DOHH2 (cell line): Measurements from ENCODE around the gene SCT.

Source experiments
- H3F3A ChIP-seq: fragments of 200-600 bp; sonication (generic), shearing (Covaris generic); 2 replicates; pipeline ENCODE4 v1.6.0; 2016; ENCODE audit warnings: antibody characterized with exemption, mild to moderate bottlenecking; ENCODE audit not compliant: control insufficient read depth, insufficient read depth
- H3K27ac ChIP-seq: fragments of 200-600 bp; sonication (generic); 2 replicates; pipeline ENCODE4 v1.5.1; 2014; ENCODE audit warnings: low read depth, mild to moderate bottlenecking, low read length, moderate library complexity
- H3K27me3 ChIP-seq: fragments of 200-600 bp; sonication (generic); 2 replicates; pipeline ENCODE4 v1.6.1; 2014; ENCODE audit warnings: mild to moderate bottlenecking, low read length, mixed read lengths; ENCODE audit not compliant: control insufficient read depth
- H3K36me3 ChIP-seq: fragments of 200-600 bp; sonication (generic); 2 replicates; pipeline ENCODE4 v1.6.1; 2014; ENCODE audit warnings: mild to moderate bottlenecking, low read length, moderate library complexity, mixed read lengths; ENCODE audit not compliant: control insufficient read depth
- H3K4me1 ChIP-seq: fragments of 200-600 bp; sonication (generic); 2 replicates; pipeline ENCODE4 v1.6.1; 2014; ENCODE audit warnings: mild to moderate bottlenecking, low read length, mixed read lengths; ENCODE audit not compliant: control insufficient read depth
- H3K4me2 ChIP-seq: fragments of 200-600 bp; sonication (generic); 2 replicates; pipeline ENCODE4 v1.6.0; 2014; ENCODE audit warnings: mild to moderate bottlenecking, low read length, moderate library complexity
- H3K4me3 ChIP-seq: fragments of 200-600 bp; sonication (generic); 2 replicates; pipeline ENCODE4 v1.5.1; 2014; ENCODE audit warnings: mild to moderate bottlenecking, low read length, mixed read lengths
- H3K79me2 ChIP-seq: fragments of 200-600 bp; sonication (generic); 2 replicates; pipeline ENCODE4 v1.6.1; 2014; ENCODE audit warnings: mild to moderate bottlenecking, low read length, mixed read lengths; ENCODE audit not compliant: control insufficient read depth
- H3K9me2 ChIP-seq: fragments of 200-600 bp; sonication (generic); replicated peaks from 2 replicates; pipeline ENCODE4 v1.6.1; 2014; ENCODE audit warnings: mild to moderate bottlenecking, low read length, mixed read lengths; ENCODE audit not compliant: control insufficient read depth
- H3K9me3 ChIP-seq: fragments of 200-600 bp; sonication (generic); 2 replicates; pipeline ENCODE4 v1.6.1; 2014; ENCODE audit warnings: antibody characterized with exemption, low read length, mixed read lengths; ENCODE audit not compliant: control insufficient read depth, insufficient read depth
- H4K20me1 ChIP-seq: fragments of 200-600 bp; sonication (generic); 2 replicates; pipeline ENCODE4 v1.6.0; 2014; ENCODE audit warnings: low read depth, mild to moderate bottlenecking, antibody characterized with exemption, low read length, moderate library complexity; ENCODE audit not compliant: control insufficient read depth, insufficient read depth
- EZH2phosphoT487 ChIP-seq: fragments of 200-600 bp; sonication (generic); IDR thresholded peaks from 2 replicates; pipeline ENCODE4 v1.6.1; 2017; ENCODE audit warnings: borderline replicate concordance, mild to moderate bottlenecking, antibody characterized with exemption, low read length, moderate library complexity, mixed read lengths
- TF ChIP-seq, protein P1 (sequence below): fragments of 200-600 bp; sonication (generic); IDR thresholded peaks from one replicate; pipeline ENCODE4 v1.5.1; 2014; ENCODE audit warnings: antibody characterized with exemption, mild to moderate bottlenecking, low read depth, low read length; ENCODE audit not compliant: poor library complexity, severe bottlenecking

Gene SCT

DNA sequence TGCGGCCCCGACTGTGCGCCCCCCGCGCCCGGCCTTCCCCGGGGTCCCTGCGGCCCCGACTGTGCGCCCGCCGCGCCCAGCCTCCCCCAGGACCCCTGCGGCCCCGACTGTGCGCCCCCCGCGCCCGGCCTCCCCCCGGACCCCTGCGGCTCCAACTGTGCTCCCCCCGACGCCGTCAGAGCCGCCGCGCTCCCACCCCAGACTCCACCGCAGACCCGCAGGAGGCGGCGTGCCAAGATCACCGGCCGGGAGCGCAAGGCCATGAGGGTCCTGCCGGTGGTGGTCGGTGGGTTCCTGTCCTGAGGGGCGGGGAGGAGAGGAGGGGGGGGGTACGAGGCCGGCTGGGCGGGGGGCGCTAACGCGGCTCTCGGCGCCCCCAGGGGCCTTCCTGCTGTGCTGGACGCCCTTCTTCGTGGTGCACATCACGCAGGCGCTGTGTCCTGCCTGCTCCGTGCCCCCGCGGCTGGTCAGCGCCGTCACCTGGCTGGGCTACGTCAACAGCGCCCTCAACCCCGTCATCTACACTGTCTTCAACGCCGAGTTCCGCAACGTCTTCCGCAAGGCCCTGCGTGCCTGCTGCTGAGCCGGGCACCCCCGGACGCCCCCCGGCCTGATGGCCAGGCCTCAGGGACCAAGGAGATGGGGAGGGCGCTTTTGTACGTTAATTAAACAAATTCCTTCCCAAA is 13.2 kb upstream of the SCT start:
- no peak overlapping the region for H3K27ac ChIP-seq
- H3K79me2 ChIP-seq = no peaks in the 10 kb centered on the region
- no peaks in the 10 kb centered on the region for H4K20me1 ChIP-seq
- no peak overlapping the region for H3K4me3 ChIP-seq
- H3K4me1 ChIP-seq = no peaks in the 10 kb centered on the region
- H3F3A ChIP-seq = no peaks in the 10 kb centered on the region
- no peak overlapping the region for H3K4me2 ChIP-seq
- H3K36me3 ChIP-seq = no peaks in the 10 kb centered on the region
- no peaks in the 10 kb centered on the region for H3K27me3 ChIP-seq
- H3K9me2 ChIP-seq = no peaks in the 10 kb centered on the region
- no peak for TF ChIP-seq EZH2phosphoT487
- TF ChIP-seq, protein P1, sequence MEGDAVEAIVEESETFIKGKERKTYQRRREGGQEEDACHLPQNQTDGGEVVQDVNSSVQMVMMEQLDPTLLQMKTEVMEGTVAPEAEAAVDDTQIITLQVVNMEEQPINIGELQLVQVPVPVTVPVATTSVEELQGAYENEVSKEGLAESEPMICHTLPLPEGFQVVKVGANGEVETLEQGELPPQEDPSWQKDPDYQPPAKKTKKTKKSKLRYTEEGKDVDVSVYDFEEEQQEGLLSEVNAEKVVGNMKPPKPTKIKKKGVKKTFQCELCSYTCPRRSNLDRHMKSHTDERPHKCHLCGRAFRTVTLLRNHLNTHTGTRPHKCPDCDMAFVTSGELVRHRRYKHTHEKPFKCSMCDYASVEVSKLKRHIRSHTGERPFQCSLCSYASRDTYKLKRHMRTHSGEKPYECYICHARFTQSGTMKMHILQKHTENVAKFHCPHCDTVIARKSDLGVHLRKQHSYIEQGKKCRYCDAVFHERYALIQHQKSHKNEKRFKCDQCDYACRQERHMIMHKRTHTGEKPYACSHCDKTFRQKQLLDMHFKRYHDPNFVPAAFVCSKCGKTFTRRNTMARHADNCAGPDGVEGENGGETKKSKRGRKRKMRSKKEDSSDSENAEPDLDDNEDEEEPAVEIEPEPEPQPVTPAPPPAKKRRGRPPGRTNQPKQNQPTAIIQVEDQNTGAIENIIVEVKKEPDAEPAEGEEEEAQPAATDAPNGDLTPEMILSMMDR = no peak
- H3K9me3 ChIP-seq = no peaks in the 10 kb centered on the region

DNA sequence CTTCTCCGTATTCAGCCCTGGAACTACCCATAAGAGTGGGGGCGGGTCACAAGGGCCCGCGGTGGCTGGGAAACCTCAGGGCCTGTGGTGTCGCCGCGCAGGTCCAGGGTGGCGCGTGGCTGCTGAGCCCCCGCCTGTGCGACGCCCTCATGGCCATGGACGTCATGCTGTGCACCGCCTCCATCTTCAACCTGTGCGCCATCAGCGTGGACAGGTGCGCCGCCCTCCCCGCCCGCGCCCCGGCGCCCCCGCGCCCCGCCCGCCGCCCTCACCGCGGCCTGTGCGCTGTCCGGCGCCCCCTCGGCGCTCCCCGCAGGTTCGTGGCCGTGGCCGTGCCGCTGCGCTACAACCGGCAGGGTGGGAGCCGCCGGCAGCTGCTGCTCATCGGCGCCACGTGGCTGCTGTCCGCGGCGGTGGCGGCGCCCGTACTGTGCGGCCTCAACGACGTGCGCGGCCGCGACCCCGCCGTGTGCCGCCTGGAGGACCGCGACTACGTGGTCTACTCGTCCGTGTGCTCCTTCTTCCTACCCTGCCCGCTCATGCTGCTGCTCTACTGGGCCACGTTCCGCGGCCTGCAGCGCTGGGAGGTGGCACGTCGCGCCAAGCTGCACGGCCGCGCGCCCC is 12.5 kb upstream of the SCT start:
- no peak for TF ChIP-seq EZH2phosphoT487
- TF ChIP-seq, protein P1 = no peak
- no peaks in the 10 kb centered on the region for H3K9me2 ChIP-seq
- no peak overlapping the region for H3K4me3 ChIP-seq
- H3K4me1 ChIP-seq = no peaks in the 10 kb centered on the region
- no peaks in the 10 kb centered on the region for H4K20me1 ChIP-seq
- no peak overlapping the region for H3K4me2 ChIP-seq
- H3K79me2 ChIP-seq = no peaks in the 10 kb centered on the region
- no peaks in the 10 kb centered on the region for H3F3A ChIP-seq
- no peaks in the 10 kb centered on the region for H3K9me3 ChIP-seq
- H3K27me3 ChIP-seq = no peaks in the 10 kb centered on the region
- H3K36me3 ChIP-seq = no peaks in the 10 kb centered on the region
- no peak overlapping the region for H3K27ac ChIP-seq

DNA sequence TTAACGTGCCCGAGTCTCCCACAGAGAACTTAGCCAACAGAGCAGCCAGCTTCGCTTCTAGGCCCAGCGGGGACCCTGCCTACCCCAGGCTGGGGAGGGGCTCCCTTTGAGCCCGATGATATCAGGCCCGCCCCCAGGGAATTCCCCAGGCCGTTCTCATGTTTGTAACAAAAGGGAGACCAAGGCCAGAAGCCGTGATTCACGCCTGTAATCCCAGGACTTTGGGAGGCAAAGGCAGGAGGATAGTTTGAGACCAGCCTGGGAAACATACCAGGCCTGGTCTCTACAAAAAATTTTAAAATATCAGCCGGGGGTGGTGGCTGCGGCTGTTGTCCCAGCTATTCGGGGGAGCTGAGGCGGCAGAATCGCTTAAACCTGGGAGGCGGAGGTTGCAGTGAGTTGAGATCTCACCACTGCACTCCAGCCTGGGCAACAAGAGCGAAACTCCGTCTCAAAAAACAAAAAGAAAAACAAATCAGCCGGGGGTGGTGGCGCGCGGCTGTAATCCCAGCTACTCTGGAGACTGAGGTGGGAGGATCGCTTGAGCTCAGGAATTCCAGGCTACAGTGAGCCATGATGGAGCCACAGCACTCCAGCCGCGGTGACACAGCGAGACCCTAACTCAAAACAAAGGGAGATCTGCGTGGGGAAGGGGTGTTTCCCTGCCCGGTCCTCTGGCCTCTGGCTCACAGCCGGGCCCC is 11.8 kb upstream of the SCT start:
- H3K9me3 ChIP-seq = no peaks in the 10 kb centered on the region
- TF ChIP-seq EZH2phosphoT487 = no peak
- TF ChIP-seq, protein P1 = no peak
- no peak overlapping the region for H3K4me2 ChIP-seq
- no peaks in the 10 kb centered on the region for H3F3A ChIP-seq
- H3K9me2 ChIP-seq = no peaks in the 10 kb centered on the region
- H3K4me3 ChIP-seq = no peak overlapping the region
- no peaks in the 10 kb centered on the region for H4K20me1 ChIP-seq
- no peaks in the 10 kb centered on the region for H3K4me1 ChIP-seq
- H3K27me3 ChIP-seq = no peaks in the 10 kb centered on the region
- H3K79me2 ChIP-seq = no peaks in the 10 kb centered on the region
- H3K27ac ChIP-seq = no peak overlapping the region
- no peaks in the 10 kb centered on the region for H3K36me3 ChIP-seq
